Measurements from ENCODE around the gene NOL3. TPM values are rescaled to one million over a fixed set of nuclear protein-coding genes. Genes with fewer than 3 reads are reported as not detected.

NOL3 gene
- polyA plus RNA-seq, 3 donors, result 2.7 to 17.0 (median 3.8) TPM

DNA sequence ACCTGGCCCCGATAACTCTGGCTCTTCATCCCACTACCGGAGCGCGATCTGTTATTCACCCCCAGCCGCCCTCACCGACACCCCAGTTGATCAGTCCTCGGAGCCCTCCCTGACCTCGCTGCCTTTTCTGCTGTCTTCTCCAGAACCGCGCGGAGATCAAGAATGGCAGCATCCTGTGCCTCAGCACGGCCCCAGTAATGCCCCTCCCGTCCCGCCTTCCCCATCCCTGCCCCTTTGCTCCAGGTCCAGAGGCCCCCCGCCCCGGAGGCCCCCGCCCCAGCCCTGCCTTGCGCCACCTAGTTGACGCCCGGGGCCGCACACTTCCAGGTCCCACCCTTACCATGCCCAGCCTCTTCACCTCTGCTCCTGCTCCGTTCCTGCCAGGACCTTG is 29.5 kb downstream of the NOL3 start:
- Histone ChIP-seq H2AFZ (ENCODE audit: insufficient read depth, low read depth, low read length, poor library complexity, severe bottlenecking) (no peak overlapping the region), H3K79me2 (ENCODE audit: insufficient read depth, low read length) (peaks cover 2% of the 10 kb centered on the region), H3K9me3 (replicated peaks in 1 of 2; ENCODE audit: control insufficient read depth in 1 of 2, insufficient read depth in 1 of 2, low read length in 2 of 2) (no peaks in the 10 kb centered on the region), H3K4me1 (ENCODE audit: control insufficient read depth in 1 of 2, insufficient read depth in 2 of 2, low read length in 2 of 2) (no peaks in the 10 kb centered on the region), H3K9ac (ENCODE audit: insufficient read depth, low read length, poor library complexity, severe bottlenecking) (no peak overlapping the region), H3K27ac (ENCODE audit: low read depth in 1 of 2, low read length in 2 of 2) (no peak overlapping the region), H4K20me1 (ENCODE audit: insufficient read depth, low read length) (peaks cover 52% of the 10 kb centered on the region), H3K27me3 (ENCODE audit: control insufficient read depth in 2 of 2, insufficient read depth in 2 of 2, low read length in 2 of 2) (no peaks in the 10 kb centered on the region), H3K4me2 (replicated peaks; ENCODE audit: extremely low read depth, low read length, poor library complexity, severe bottlenecking) (no peak overlapping the region), H3K36me3 (replicated peaks in 1 of 2; ENCODE audit: control insufficient read depth in 1 of 2, insufficient read depth in 2 of 2, low read length in 2 of 2) (peaks cover 72 to 91% of the 10 kb centered on the region in 2 donors), H3K4me3 (replicated peaks in 1 of 3; ENCODE audit: low read depth in 2 of 3, low read length in 3 of 3) (no peak overlapping the region)
- TF ChIP-seq, protein P1, sequence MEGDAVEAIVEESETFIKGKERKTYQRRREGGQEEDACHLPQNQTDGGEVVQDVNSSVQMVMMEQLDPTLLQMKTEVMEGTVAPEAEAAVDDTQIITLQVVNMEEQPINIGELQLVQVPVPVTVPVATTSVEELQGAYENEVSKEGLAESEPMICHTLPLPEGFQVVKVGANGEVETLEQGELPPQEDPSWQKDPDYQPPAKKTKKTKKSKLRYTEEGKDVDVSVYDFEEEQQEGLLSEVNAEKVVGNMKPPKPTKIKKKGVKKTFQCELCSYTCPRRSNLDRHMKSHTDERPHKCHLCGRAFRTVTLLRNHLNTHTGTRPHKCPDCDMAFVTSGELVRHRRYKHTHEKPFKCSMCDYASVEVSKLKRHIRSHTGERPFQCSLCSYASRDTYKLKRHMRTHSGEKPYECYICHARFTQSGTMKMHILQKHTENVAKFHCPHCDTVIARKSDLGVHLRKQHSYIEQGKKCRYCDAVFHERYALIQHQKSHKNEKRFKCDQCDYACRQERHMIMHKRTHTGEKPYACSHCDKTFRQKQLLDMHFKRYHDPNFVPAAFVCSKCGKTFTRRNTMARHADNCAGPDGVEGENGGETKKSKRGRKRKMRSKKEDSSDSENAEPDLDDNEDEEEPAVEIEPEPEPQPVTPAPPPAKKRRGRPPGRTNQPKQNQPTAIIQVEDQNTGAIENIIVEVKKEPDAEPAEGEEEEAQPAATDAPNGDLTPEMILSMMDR (IDR thresholded peaks at IDR 0.05), result peak; percentile 6
- peak overlapping the region; percentile 3 to 58 for H3K4me3 Mint-ChIP-seq
- peaks cover 68 to 88% of the 10 kb centered on the region in 2 donors for H3K36me3 Mint-ChIP-seq
- H3K27me3 Mint-ChIP-seq (ENCODE audit: low read depth in 3 of 3), result peaks cover 0 to 3% (median 1%) of the 10 kb centered on the region in 3 donors
- H3K27ac Mint-ChIP-seq, result peak overlapping the region in 2 of 7 donors; percentile 5 to 46
- intact Hi-C loops (cut with micrococcal nuclease), result no loop called here
- WGBS (ENCODE audit: insufficient coverage), result 70% methylated on average over 20 of the region's 22 CpGs
- H3K4me1 Mint-ChIP-seq, result peaks cover 15% of the 10 kb centered on the region
- H3K9me3 Mint-ChIP-seq, result no peaks in the 10 kb centered on the region
- DNase-seq, result no peak

DNA sequence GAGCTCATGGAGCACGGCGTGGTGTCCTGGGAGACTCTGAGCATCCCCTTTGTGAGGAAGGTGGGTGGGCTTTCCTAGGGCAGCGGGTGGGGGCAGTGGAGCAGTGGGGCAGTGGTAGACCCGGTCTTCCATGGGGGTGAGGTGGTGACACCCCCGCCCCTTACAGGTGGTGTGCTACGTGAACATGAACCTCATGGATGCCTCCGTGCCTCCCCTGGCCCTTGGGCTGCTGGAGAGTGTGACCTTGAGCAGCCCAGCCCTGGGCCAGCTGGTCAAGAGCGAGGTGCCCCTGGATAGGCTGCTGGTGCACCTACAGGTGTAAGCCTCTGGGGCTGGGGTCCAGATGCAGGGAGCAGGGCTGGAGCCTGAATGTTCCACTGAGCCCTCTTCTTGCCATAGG is 30.2 kb downstream of the NOL3 start:
- peaks cover 0 to 3% (median 1%) of the 10 kb centered on the region in 3 donors for H3K27me3 Mint-ChIP-seq (ENCODE audit: low read depth in 3 of 3)
- peak overlapping the region in 1 of 7 donors; percentile 46 for H3K27ac Mint-ChIP-seq
- intact Hi-C loops (cut with micrococcal nuclease), result no loop called here
- Histone ChIP-seq H4K20me1 (ENCODE audit: insufficient read depth, low read length) (peaks cover 45% of the 10 kb centered on the region), H3K9me3 (replicated peaks in 1 of 2; ENCODE audit: control insufficient read depth in 1 of 2, insufficient read depth in 1 of 2, low read length in 2 of 2) (no peaks in the 10 kb centered on the region), H3K9ac (ENCODE audit: insufficient read depth, low read length, poor library complexity, severe bottlenecking) (no peak overlapping the region), H3K36me3 (replicated peaks in 1 of 2; ENCODE audit: control insufficient read depth in 1 of 2, insufficient read depth in 2 of 2, low read length in 2 of 2) (peaks cover 65 to 85% of the 10 kb centered on the region in 2 donors), H3K4me1 (ENCODE audit: control insufficient read depth in 1 of 2, insufficient read depth in 2 of 2, low read length in 2 of 2) (no peaks in the 10 kb centered on the region), H2AFZ (ENCODE audit: insufficient read depth, low read depth, low read length, poor library complexity, severe bottlenecking) (no peak overlapping the region), H3K79me2 (ENCODE audit: insufficient read depth, low read length) (no peaks in the 10 kb centered on the region), H3K4me3 (replicated peaks in 1 of 3; ENCODE audit: low read depth in 2 of 3, low read length in 3 of 3) (no peak overlapping the region), H3K4me2 (replicated peaks; ENCODE audit: extremely low read depth, low read length, poor library complexity, severe bottlenecking) (no peak overlapping the region), H3K27ac (ENCODE audit: low read depth in 1 of 2, low read length in 2 of 2) (no peak overlapping the region), H3K27me3 (ENCODE audit: control insufficient read depth in 2 of 2, insufficient read depth in 2 of 2, low read length in 2 of 2) (no peaks in the 10 kb centered on the region)
- 98% methylated on average over 8 of the region's 8 CpGs for WGBS (ENCODE audit: insufficient coverage)
- no peak overlapping the region for H3K4me3 Mint-ChIP-seq
- no peaks in the 10 kb centered on the region for H3K9me3 Mint-ChIP-seq
- TF ChIP-seq, protein P1 (IDR thresholded peaks at IDR 0.05), result no peak
- H3K36me3 Mint-ChIP-seq, result peaks cover 61 to 88% of the 10 kb centered on the region in 2 donors
- peaks cover 15% of the 10 kb centered on the region for H3K4me1 Mint-ChIP-seq
- DNase-seq, result no peak

All from CD14-positive monocyte (primary cell).